ENCODE measurements around the gene SLC35E4. TPM values are rescaled to one million over a fixed set of nuclear protein-coding genes. Genes with fewer than 3 reads are reported as not detected.

SLC35E4 gene
- total and polyA plus RNA-seq, 9 of the 15 experiments (the other 6 are each of a cell fraction or from before 2014, with no cell fraction given) = 0.06 to 2.3 (median 0.86) TPM; not detected in 1

DNA sequence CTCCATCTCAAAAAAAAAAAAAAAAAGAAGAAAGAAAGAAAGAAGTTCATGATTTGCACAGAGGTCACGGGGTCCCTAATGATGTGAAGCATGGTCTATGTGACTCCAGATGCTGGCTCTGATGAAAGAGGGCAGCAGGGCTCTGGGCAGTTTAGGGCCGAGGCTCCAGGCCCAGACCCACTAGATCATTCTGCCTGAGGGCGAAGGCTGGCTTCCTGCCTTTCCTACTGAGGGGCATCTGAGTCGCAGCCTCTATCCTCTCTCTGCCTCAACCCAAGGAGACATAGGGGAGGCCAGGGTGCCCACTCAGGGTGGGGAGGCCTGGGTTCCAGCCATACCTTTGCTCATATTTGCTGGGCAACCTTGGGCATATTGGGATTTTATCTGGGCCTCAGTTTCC is 4.8 kb downstream of the SLC35E4 start:
- no peaks in the 10 kb centered on the region for H4K20me1 ChIP-seq (replicated peaks; ENCODE audit: control insufficient read depth, insufficient read depth, low read length)
- no peak overlapping the region for H3K9ac ChIP-seq (ENCODE audit: insufficient read depth in 1 of 2, low read depth in 2 of 2, low read length in 2 of 2)
- no peaks in the 10 kb centered on the region for H3K9me1 ChIP-seq (ENCODE audit: control insufficient read depth, insufficient read depth, low read length)
- POLR2A ChIA-PET = interaction anchor here (1.1 kb wide), 1 partner anchor 27 kb away, joined by 3 read pairs; no protein-coding TSS in a partner anchor
- no peak for ATAC-seq
- DNase-seq (ENCODE audit: extremely low read depth in 1 of 4, low spot score in 3 of 4) = no peak
- no peaks in the 10 kb centered on the region for H3K36me3 ChIP-seq (ENCODE audit: control insufficient read depth, insufficient read depth, low read length)
- H3K4me2 ChIP-seq (ENCODE audit: insufficient read depth, low read length) = no peak overlapping the region
- BruUV-seq (replicated peaks) = no TSS peak
- no peaks in the 10 kb centered on the region for H3K9me3 ChIP-seq (replicated peaks; ENCODE audit: control insufficient read depth, insufficient read depth, low read depth, low read length)
- no peak overlapping the region for H2AFZ ChIP-seq (ENCODE audit: low read depth, low read length)
- TF ChIP-seq, protein P1, sequence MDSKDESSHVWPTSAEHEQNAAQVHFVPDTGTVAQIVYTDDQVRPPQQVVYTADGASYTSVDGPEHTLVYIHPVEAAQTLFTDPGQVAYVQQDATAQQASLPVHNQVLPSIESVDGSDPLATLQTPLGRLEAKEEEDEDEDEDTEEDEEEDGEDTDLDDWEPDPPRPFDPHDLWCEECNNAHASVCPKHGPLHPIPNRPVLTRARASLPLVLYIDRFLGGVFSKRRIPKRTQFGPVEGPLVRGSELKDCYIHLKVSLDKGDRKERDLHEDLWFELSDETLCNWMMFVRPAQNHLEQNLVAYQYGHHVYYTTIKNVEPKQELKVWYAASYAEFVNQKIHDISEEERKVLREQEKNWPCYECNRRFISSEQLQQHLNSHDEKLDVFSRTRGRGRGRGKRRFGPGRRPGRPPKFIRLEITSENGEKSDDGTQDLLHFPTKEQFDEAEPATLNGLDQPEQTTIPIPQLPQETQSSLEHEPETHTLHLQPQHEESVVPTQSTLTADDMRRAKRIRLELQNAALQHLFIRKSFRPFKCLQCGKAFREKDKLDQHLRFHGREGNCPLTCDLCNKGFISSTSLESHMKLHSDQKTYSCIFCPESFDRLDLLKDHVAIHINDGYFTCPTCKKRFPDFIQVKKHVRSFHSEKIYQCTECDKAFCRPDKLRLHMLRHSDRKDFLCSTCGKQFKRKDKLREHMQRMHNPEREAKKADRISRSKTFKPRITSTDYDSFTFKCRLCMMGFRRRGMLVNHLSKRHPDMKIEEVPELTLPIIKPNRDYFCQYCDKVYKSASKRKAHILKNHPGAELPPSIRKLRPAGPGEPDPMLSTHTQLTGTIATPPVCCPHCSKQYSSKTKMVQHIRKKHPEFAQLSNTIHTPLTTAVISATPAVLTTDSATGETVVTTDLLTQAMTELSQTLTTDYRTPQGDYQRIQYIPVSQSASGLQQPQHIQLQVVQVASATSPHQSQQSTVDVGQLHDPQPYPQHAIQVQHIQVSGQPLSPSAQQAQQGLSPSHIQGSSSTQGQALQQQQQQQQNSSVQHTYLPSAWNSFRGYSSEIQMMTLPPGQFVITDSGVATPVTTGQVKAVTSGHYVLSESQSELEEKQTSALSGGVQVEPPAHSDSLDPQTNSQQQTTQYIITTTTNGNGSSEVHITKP (IDR thresholded peaks at IDR 0.05; ENCODE audit: partially characterized antibody) = no peak
- no peak for TF ChIP-seq ZNF449 (CRISPR knock-in tag; IDR thresholded peaks at IDR 0.05)
- no peak for TF ChIP-seq MCM7 (IDR thresholded peaks at IDR 0.05)
- no peak for TF ChIP-seq HNRNPL (IDR thresholded peaks at IDR 0.05; ENCODE audit: low read depth, low read length)
- no peak for TF ChIP-seq RBM14 (IDR thresholded peaks at IDR 0.05; ENCODE audit: borderline replicate concordance, insufficient read depth, low read depth, low read length)
- TF ChIP-seq, protein P2, sequence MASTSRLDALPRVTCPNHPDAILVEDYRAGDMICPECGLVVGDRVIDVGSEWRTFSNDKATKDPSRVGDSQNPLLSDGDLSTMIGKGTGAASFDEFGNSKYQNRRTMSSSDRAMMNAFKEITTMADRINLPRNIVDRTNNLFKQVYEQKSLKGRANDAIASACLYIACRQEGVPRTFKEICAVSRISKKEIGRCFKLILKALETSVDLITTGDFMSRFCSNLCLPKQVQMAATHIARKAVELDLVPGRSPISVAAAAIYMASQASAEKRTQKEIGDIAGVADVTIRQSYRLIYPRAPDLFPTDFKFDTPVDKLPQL (IDR thresholded peaks at IDR 0.05; ENCODE audit: extremely low read depth, insufficient read length) = no peak
- TF ChIP-seq, protein P3, sequence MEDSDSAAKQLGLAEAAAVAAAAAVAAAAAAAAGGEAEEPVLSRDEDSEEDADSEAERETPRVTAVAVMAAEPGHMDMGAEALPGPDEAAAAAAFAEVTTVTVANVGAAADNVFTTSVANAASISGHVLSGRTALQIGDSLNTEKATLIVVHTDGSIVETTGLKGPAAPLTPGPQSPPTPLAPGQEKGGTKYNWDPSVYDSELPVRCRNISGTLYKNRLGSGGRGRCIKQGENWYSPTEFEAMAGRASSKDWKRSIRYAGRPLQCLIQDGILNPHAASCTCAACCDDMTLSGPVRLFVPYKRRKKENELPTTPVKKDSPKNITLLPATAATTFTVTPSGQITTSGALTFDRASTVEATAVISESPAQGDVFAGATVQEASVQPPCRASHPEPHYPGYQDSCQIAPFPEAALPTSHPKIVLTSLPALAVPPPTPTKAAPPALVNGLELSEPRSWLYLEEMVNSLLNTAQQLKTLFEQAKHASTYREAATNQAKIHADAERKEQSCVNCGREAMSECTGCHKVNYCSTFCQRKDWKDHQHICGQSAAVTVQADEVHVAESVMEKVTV (CRISPR knock-in tag; IDR thresholded peaks at IDR 0.05) = no peak
- TF ChIP-seq SP2 (IDR thresholded peaks at IDR 0.05; ENCODE audit: extremely low read depth, low read depth, low read length, poor library complexity, severe bottlenecking) = no peak
- TF ChIP-seq DACH1 (IDR thresholded peaks at IDR 0.05; ENCODE audit: partially characterized antibody) = no peak
- TF ChIP-seq RBM17 (IDR thresholded peaks at IDR 0.05; ENCODE audit: borderline replicate concordance, low read depth, low read length) = no peak
- no peak overlapping the region for H3K27ac ChIP-seq (ENCODE audit: extremely low read depth, low read depth, low read length)
- FAIRE-seq = no peak
- in situ Hi-C loops (cut with MboI) = no loop called here
- no peaks in the 10 kb centered on the region for H3K27me3 ChIP-seq (ENCODE audit: control insufficient read depth in 2 of 2, insufficient read depth in 2 of 2, low read length in 2 of 2)
- intact Hi-C loops (cut with micrococcal nuclease) = no loop called here
- WGBS (ENCODE audit: insufficient coverage, low coverage, missing lambda C conversion rate) = 80% methylated on average over 2 of the region's 4 CpGs
- no peak overlapping the region for H3K4me3 ChIP-seq
- H3K79me2 ChIP-seq (ENCODE audit: control insufficient read depth, insufficient read depth, low read length) = no peaks in the 10 kb centered on the region
- CTCF ChIA-PET (ENCODE audit: low intra/inter-chr PET ratio) = no interaction called here
- peaks cover 8 to 29% of the 10 kb centered on the region in 2 experiments; a peak in 4 of 5 replicates for H3K4me1 ChIP-seq (replicated peaks in 1 of 2; ENCODE audit: control insufficient read depth in 2 of 2, insufficient read depth in 2 of 2, low read length in 2 of 2)
